Stimulated activated CD4-positive, alpha-beta T cell treated with anti-CD3 and anti-CD28 coated beads, Interleukin-2, amount 100 ng/mL, for 24 hours (primary cell): ENCODE results near the gene PBXIP1.

Experiments used
- DNase-seq, 2 donors: peaks; one replicate each; pipeline ENCODE4 v3.0.0-alpha.2; 2020

The PBXIP1 gene

GRCh38 chr1:154956544-154956941 is 644 bp upstream of the PBXIP1 start:
- no peak for DNase-seq

DNA sequence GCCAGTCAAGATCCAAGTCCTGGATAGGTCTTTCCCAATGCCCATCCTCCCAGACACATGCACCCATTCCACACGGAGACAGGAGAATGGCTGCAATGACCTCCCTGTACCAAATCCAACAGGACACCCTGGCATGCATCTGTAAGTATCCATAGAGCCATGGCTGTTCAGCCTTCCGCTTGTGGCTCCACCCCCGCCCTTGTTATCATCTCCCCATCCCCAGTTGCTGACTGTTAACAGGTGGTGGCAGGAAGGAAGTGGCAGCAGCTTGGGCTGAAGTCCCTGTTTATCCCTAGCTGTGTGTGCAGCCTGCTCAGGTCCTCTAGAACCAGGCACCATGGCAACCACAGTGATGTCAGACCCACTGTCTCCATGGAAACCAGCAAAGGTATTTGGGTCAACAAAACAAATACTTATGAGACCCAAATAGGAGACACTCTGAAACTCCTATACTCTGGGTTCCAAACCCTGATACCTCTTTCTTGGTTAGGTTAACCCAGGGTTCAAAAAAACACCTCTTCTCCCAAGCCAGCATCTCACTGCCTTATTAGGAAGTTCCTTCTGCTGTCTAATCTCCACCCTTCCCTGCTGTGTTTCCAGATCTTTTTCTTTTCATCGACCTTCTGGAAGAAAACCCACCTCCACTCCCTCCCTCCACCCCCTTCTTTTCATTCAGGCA is 721 bp downstream of the PBXIP1 start:
- DNase-seq = peak; percentile 73 to 81

DNA sequence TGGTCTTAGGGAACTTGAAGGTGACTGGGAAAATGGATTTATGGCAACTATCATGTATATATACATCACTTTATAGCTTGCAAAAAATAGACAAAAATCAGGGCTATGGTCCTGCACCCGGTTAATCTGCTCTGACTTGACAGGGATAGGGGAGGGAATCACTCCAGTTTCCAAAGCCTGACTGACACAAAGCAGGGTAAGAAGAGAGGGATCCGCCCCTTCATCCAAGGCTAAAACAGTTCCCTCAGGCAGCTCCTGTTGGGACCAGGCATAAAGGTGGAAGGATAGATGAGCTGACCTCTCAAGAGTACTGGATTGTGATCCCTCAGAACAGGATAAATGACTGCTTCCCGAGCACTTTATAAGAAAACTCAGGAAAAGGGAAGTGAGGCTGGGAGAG is 1.4 kb downstream of the PBXIP1 start:
- DNase-seq = no peak

DNA sequence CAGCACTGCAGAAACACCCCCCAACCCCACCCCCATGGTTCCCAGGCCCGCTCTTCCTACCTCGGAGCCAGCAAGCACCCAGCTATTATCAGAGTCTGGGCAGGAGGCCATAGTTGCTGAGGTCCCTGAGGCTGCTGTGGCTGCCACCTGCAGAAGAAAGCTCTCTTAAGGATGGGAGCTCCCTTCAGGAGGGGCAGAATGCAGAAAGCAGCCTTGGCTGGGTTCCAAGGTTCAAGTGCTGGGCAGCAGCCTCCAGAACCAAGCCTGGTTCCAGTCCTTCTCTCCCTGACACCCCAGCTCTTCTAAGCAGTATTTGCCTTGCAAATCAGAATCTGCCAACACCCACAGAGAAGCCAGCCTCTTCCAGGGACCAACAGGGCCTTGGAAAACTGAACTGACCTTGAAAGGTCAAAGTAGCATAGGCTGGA is 2.3 kb downstream of the PBXIP1 start:
- no peak for DNase-seq

- DNase-seq = no peak
Measured at GRCh38 chr1:154952664-154953063, 3.2 kb downstream of the PBXIP1 start.

DNA sequence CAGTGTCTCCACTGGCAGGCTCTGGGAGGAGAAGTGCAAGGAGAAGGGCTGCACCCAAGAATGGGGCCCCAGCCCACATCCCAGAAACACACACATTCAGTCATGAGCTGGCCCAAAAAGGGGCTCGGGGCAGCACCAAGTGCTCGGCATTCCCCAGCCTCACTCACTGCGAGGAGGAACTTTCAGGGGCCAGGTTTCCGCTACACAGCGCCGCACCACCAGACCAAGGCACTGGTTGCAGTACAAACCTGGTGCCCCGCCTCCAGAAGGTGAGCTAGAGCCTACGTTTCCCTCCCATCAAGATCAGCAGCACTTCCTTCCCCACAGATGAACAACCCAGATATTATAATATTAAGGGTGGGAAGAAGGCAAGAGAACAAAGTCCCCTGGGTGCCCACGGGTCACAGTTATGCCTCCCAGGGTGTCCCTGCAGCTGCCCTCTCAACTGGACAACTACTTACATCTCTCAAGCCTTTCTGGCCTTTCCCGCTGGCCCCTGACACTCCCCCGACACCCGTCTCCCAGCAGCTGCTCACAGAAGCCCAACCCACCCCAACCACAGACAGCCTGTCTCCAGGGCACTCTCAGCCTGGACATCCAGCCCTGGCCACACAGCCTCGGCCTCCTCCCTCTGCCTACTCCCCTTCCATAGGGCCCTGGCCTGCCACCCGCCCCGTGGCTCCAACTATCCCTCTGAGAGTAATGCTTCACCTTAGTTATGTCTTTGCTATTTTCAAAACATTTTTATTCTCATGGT is 3.8 kb downstream of the PBXIP1 start:
- DNase-seq = peak; percentile 69 to 72

DNA sequence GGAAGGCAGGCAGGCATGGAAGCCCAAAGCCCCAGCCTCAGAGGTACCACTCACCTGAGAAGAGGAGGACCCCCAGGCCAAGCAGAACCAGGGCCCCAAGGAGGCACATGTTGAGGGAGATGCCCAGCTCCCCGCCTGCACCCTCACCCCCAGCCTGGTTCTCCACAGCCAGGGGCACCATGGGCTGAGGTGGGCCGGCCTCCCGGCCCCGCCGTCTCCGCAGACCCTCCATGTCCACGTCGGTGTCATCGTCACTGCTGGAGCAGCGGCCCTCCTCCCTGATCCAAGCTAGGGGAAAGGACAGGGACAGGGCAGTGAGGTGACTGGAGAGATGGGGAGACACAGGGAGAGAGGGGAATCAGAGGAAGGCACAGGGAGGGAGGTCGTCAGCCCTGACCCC is 7.8 kb downstream of the PBXIP1 start:
- no peak for DNase-seq

DNA sequence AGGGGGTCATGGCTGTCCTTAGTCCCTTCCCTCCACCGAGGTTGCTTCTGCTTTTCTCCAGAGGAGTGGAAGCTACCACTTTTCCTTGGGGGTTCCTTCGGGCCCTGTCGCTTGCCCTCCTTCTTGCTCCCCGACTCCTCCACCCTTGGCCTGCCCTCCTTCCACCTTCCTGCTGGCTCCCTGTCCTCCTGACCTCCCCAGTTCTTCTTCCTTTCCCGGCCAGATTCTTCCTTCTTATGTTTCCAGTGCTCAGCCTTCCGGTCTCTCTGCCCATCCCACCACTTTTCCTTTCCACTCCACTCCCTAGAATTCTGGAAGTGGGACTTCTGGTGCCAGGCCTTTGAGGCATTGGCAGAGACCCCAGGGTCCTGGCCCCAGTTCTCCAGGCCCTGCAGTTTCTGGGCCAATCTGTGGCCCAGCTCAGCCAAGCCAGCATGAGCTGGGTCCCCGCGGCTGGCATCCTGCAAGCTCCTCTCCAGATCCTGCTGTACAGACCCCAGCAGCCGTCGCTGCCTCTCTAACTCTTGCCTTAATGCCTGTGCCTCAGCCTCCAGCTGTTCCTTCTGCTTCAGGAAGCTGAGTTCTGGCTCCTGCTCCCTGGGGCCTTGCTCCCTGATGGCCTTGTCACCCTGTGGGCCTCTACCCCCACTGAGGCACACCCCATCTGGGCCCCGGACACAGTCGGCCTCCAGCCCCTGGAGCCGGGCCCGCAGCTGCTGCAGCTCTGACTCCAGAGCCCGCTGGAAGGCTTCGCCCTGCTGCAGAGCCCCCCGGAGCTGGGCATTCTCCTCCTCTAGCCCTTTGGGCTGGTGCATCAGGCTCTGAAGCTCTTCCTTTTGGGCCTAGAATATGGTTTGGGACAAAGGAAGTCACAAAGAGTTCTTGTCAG is 9.7 kb downstream of the PBXIP1 start:
- no peak for DNase-seq

DNA sequence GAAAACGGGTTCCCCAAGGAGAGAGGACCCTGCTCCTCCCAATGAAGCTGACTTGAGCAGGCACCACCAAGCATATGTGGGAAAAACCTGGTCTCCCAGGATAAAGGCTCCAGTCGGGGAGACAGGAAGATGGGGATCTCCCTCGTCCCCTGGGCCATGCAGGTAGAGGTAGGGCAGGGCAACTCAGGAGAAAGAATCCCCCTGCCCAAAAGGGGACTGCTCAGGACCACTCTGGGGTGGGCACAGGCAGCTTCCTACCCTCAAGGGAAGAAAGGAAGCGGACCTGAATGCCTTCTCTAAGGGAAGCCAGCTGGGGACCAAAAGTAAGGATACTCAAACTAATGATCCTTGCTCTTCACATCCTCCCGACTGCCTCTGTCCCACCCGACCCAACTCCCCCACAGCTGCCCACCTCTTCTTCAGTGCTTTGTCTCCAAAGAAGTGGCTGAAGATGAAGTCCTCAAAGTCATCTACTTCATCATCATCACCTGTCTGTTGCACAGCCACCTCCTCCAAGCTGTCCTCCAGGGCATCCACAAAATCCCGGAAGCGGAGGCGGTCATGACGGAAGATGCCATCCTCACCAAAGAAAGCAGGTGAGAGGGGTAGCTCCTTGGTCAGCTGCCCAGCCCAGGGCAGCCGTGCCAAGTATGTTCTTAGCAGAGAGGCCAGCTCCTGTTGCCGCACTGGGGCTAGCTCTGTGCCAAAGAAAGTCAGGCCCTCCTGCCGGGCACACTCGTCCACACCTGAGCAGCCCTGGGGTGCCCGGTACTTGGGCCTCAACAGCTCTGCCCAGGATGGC is 10.5 kb downstream of the PBXIP1 start:
- DNase-seq = no peak

DNA sequence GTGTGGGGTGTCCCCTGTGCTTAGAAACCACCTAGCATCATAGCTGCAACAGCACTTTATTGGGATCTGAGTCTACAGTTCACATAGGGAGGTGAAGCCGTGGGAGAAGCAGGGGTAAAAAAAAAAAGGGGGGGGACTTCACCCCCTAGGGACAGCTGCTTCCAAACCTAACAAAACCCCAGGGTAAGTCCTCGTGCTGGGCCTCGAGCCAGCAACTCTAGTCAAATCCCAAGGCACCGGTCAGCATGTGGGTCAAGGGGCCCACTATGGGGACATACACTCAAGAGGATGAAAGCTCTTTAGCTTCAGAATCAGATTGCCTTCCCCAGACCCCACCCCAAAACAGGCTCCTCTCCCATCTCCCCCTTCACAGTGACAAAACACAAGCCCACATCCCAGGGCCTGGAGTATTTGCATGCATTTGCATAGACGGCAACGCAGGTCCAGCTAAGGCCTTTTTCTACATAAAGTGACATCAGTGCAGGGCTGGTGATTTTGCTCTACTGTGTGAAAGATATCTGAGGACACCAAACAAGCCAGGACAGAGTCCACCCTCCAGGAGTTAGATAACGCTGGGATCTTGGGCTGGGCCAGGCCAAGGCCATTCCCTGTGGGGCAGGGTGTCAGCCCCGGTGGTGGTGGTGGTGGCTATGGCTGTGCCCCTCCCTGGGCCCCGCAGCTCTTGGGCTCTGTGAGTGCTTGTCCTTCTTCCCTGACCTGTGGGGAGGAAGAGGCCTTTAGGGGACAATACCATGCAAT is 11.3 kb downstream of the PBXIP1 start:
- no peak for DNase-seq

GRCh38 chr1:154943649-154944400 is 12.1 kb downstream of the PBXIP1 start:
- DNase-seq = peak; percentile 56

GRCh38 chr1:154941333-154942013 is 14.4 kb downstream of the PBXIP1 start:
- DNase-seq = no peak

- no peak for DNase-seq
Measured at GRCh38 chr1:154940651-154941194, 15.2 kb downstream of the PBXIP1 start.

- DNase-seq = no peak
Measured at GRCh38 chr1:154940213-154940560, 15.7 kb downstream of the PBXIP1 start.

DNA sequence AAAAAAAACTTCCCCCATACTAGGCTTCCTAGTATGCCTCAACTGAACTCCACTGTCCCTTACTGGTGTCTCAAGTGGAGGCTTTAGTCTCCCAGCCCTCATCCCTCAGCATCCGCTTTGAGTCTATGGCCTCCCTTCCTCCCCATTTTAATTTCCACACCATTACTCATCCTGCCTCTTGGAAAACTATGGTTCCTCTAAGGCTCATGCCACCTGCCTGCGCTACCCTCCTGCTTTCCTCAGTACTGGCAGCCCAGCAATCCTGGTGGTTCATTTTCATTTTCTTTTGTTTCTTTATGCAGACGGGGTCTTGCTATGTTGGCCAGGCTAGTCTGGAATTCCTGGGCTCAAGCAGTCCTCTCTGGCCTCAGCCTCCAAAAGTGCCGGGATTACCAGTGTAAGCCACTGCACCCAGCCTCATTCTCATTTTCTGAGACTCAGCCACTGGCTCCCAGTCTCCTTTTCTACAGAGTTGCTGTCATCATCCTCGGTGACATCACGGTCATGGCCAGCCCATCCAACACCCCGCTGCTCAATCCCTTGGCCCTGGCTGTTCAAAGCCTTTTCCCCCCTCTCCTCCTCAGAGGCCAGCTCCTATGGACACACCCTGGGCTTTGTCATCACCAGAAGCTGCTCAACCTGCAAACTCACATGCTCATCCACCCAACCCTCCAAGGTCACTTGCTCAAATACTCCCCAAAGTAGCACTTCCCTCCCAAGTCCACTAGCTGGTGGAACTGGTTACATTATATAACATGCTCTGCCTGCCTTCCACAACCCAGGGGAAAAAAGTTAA is 17.1 kb downstream of the PBXIP1 start:
- no peak for DNase-seq

DNA sequence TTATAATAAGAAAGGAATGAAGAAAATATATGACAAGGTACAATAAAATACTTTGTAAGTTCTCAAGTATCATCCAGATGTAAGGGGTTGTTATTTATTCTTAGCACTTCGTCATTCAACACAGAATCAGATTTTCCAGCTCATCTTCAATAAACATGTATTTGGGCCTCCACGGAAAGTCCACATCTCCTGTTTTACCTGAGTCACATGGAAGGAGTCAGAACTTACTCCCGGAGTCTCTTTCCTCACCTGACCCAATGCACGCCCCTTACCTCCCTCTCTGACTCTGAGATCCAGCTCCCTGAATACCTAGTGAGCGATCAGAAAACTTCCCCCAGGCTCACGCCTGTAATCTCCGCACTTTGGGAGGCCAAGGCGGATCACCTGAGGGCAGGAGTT is 17.9 kb downstream of the PBXIP1 start:
- DNase-seq = no peak

GRCh38 chr1:154937085-154937987 is 18.6 kb downstream of the PBXIP1 start:
- peak; percentile 89 to 91 for DNase-seq

DNA sequence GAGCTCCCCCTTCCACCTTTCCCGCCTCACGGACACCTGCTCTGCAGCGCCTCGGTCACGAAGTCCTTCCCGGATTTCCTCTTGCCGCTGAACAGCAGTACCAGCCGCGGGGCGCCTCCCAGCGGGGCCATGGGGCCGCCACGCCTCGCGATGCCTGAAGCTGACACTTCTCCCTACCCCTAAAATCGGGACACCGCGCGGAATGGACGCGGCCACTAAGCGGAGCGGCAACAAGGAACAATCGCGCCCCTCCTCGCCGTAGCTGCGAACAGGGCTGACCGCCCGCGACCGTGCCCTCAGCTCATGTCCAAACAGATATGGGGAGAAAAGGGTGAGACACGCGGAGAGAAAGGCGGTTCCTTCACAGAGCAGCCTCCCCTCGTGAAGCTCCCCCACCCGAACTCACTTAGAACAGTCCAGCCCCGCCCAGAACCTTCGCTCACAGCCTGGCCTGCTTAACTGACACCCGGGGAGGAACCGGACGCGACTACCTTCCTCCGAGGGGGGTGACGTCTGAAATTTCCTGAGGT is 19.3 kb downstream of the PBXIP1 start, which contains the start of gene PMVK:
TSS of gene PMVK (minus strand) at position 165 of the 530 bp plus-strand sequence. CDS start at position 131, 34 bp downstream.
- DNase-seq = peak; percentile 94 to 97
